IMR-90 (cell line): ENCODE measurements around the gene ZNF423. TPM values are rescaled to one million over a fixed set of nuclear protein-coding genes. Genes with fewer than 3 reads are reported as not detected.
A peak's percentile ranks its signal among the peaks of the same experiment; 100 is the strongest.

Experiments
- ATAC-seq: fragments of 200-7000 bp; cut with Tn5 transposase; 2 replicates; pipeline ENCODE4 v1.9.1; 2020; ENCODE audit warnings: low read depth, mild to moderate bottlenecking, moderate library complexity
- BruUV-seq: library from RNA; stranded (reverse); fragments of 400-500 nt; replicated peaks from 2 replicates; lab custom pipeline; 2021; lab: Mats Ljungman, UMichigan
- CTCF ChIA-PET: fragments of 300-600 bp; formaldehyde crosslinking; extraction: SDS; loops from one replicate; lab custom pipeline; 2021; ENCODE audit warnings: antibody characterized with exemption; lab: Yijun Ruan, JAX
- POLR2A ChIA-PET: fragments of 300-600 bp; sonication (Branson Sonifier 250); formaldehyde crosslinking; loops from one replicate; lab custom pipeline; 2022; ENCODE audit warnings: antibody characterized with exemption; ENCODE audit not compliant: unreplicated experiment; lab: Charles Lee
- DNase-seq: peaks from one replicate; pipeline ENCODE4 v3.0.0; 2013
- H2AFZ ChIP-seq: replicated peaks from 2 replicates; pipeline ENCODE3; 2013; ENCODE audit warnings: low read length, mild to moderate bottlenecking; ENCODE audit not compliant: poor library complexity
- H2AK5ac ChIP-seq: 2 replicates; pipeline ENCODE4 v1.6.1; 2013; ENCODE audit warnings: low read depth, low read length, inconsistent platforms
- H2AK9ac ChIP-seq: replicated peaks from 2 replicates; pipeline ENCODE3; 2013; ENCODE audit warnings: mild to moderate bottlenecking, low read depth, low read length, moderate library complexity; ENCODE audit not compliant: poor library complexity
- H2BK120ac ChIP-seq: 2 replicates; pipeline ENCODE4 v1.6.1; 2013; ENCODE audit warnings: low read depth, low read length, inconsistent platforms
- H2BK15ac ChIP-seq: 3 replicates; pipeline ENCODE4 v1.6.1; 2013; ENCODE audit warnings: low read depth, low read length, inconsistent platforms
- H2BK20ac ChIP-seq: 2 replicates; pipeline ENCODE4 v1.6.1; 2013; ENCODE audit warnings: low read depth, mild to moderate bottlenecking, inconsistent platforms, low read length, moderate library complexity
- H2BK5ac ChIP-seq: 2 replicates; pipeline ENCODE4 v1.6.1; 2013; ENCODE audit warnings: mild to moderate bottlenecking, low read depth, low read length, inconsistent platforms; ENCODE audit not compliant: poor library complexity, severe bottlenecking
- H3K14ac ChIP-seq: replicated peaks from 2 replicates; pipeline ENCODE4 v1.6.1; 2013; ENCODE audit warnings: low read depth, low read length, inconsistent platforms
- H3K18ac ChIP-seq: 2 replicates; pipeline ENCODE4 v1.6.1; 2013; ENCODE audit warnings: low read depth, low read length, control low read depth
- H3K23ac ChIP-seq: 2 replicates; pipeline ENCODE4 v1.6.1; 2013; ENCODE audit warnings: low read depth, low read length, inconsistent platforms
- H3K27ac ChIP-seq: 2 replicates; pipeline ENCODE4 v1.5.1; 2013; ENCODE audit warnings: mild to moderate bottlenecking, control low read depth, low read length; ENCODE audit not compliant: insufficient read depth
- H3K27me3 ChIP-seq: 2 replicates; pipeline ENCODE4 v1.6.1; 2013; ENCODE audit warnings: low read length; ENCODE audit not compliant: control insufficient read depth, insufficient read depth
- H3K36me3 ChIP-seq: 2 replicates; pipeline ENCODE4 v1.6.1; 2013; ENCODE audit warnings: low read length, mixed read lengths; ENCODE audit not compliant: control insufficient read depth, insufficient read depth
- H3K4ac ChIP-seq: 2 replicates; pipeline ENCODE4 v1.6.1; 2013; ENCODE audit warnings: low read depth, low read length, inconsistent platforms
- H3K4me1 ChIP-seq: 2 replicates; pipeline ENCODE4 v1.6.1; 2013; ENCODE audit warnings: low read length, mixed read lengths; ENCODE audit not compliant: control insufficient read depth, insufficient read depth
- H3K4me2 ChIP-seq: 2 replicates; pipeline ENCODE4 v1.6.1; 2013; ENCODE audit warnings: low read depth, mild to moderate bottlenecking, control low read depth, low read length, moderate library complexity
- H3K4me3 ChIP-seq: 2 replicates; pipeline ENCODE4 v1.5.1; 2013; ENCODE audit warnings: low read depth, mild to moderate bottlenecking, control low read depth, low read length, moderate library complexity; ENCODE audit not compliant: insufficient read depth
- H3K56ac ChIP-seq: 2 replicates; pipeline ENCODE4 v1.6.1; 2013; ENCODE audit warnings: low read length, inconsistent platforms; ENCODE audit not compliant: insufficient read depth; ENCODE audit errors: extremely low read depth
- H3K79me1 ChIP-seq, 2 experiments: 2 replicates each; pipeline ENCODE4 v1.6.1; 2013; ENCODE audit warnings: low read length in 2 of 2, inconsistent platforms in 1 of 2, low read depth in 1 of 2
- H3K9ac ChIP-seq: 2 replicates; pipeline ENCODE4 v1.6.1; 2013; ENCODE audit warnings: low read depth, low read length, control low read depth
- H3K9me1 ChIP-seq: 2 replicates; pipeline ENCODE4 v1.6.1; 2013; ENCODE audit warnings: low read length, inconsistent platforms; ENCODE audit not compliant: insufficient read depth
- H3K9me3 ChIP-seq: 2 replicates; pipeline ENCODE4 v1.6.1; 2013; ENCODE audit warnings: low read length; ENCODE audit not compliant: control insufficient read depth, insufficient read depth
- H4K20me1 ChIP-seq: 2 replicates; pipeline ENCODE4 v1.6.1; 2013; ENCODE audit warnings: low read length, inconsistent platforms; ENCODE audit not compliant: insufficient read depth
- H4K5ac ChIP-seq: 2 replicates; pipeline ENCODE4 v1.6.1; 2013; ENCODE audit warnings: mild to moderate bottlenecking, low read depth, low read length, control low read depth
- H4K8ac ChIP-seq, 2 experiments: 2 replicates each; pipeline ENCODE4 v1.6.1; 2013; ENCODE audit warnings: low read depth in 2 of 2, low read length in 2 of 2, control low read depth in 1 of 2, inconsistent platforms in 1 of 2
- H4K91ac ChIP-seq: 2 replicates; pipeline ENCODE4 v1.6.1; 2013; ENCODE audit warnings: low read depth, low read length, inconsistent platforms; ENCODE audit not compliant: insufficient read depth
- FOS ChIP-seq: fragments of 150-350 bp; IDR thresholded peaks from 2 replicates; pipeline ENCODE4 v1.6.1; 2016; ENCODE audit warnings: low read depth, low read length
- RCOR1 ChIP-seq: IDR thresholded peaks from 2 replicates; pipeline ENCODE4 v1.6.1; 2012; ENCODE audit warnings: mild to moderate bottlenecking, low read length, improper control_type of control experiment; ENCODE audit not compliant: insufficient replicate concordance
- WGBS, 2 experiments: methylation state at CpG; one replicate each; pipeline versions ENCODE4 v1.1.5 to v1.1.7; 2013; ENCODE audit warnings: missing lambda C conversion rate in 2 of 2; ENCODE audit not compliant: insufficient read length in 1 of 2; ENCODE audit errors: extremely low coverage in 2 of 2; 5-methylcytosine and 5-hydroxymethylcytosine counted together
- dilution Hi-C: fragments of 300-500 bp; cut with HindIII; formaldehyde crosslinking; loops from one replicate; pipeline ENCODE4 v1.14.3; 2018; ENCODE audit warnings: low sequenced_read_pairs; ENCODE audit not compliant: unreplicated experiment
- in situ Hi-C: fragments of 300-500 bp; cut with MboI; formaldehyde crosslinking; loops from 3 replicates; pipeline ENCODE4 v1.14.3; 2019; ENCODE audit warnings: low sequenced_read_pairs, inconsistent platforms, mixed read lengths
- intact Hi-C: fragments of 100-400 bp; cut with micrococcal nuclease; formaldehyde crosslinking; loops from 2 replicates; pipeline ENCODE4 v1.10.0; 2022
- polyA plus RNA-seq, 3 experiments: library from polyadenylated mRNA; depleted of rRNA; stranded (reverse); fragments of >200 nt; gene quantifications; 2 replicates each; pipeline ENCODE4 v1.2.3, GENCODE V29; 2012; ENCODE audit warnings: low replicate concordance in 1 of 3
- total RNA-seq: library from RNA; depleted of rRNA; stranded (reverse); fragments of >200 nt; gene quantifications from 2 replicates; pipeline ENCODE4 v1.2.3, GENCODE V29; 2012

ZNF423 gene
- total and polyA plus RNA-seq, 2 of the 4 experiments (the other 2 are of a cell fraction) = under 0.01 to 0.10 TPM

DNA sequence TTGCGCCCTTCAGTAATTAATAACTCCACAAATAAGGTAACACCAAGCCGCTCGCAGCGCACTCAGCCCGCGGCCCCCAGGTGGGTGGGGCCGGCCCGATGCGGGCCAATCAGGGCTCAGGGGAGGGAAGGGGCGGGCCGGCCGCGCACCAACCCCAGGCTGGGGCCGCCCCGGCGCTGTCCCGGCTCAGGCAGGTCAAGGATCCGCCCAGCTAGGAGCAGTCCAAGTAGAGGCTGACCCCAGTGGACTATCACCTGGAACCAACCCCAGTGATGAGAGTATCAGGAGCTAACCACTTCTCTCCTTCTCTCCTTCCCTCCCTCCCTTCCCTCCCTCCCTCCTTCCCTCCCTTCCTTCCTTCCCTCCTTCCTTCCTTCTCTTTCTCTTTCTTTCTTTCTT is 371.5 kb downstream of the ZNF423 start:
- no peak overlapping the region for H3K4ac ChIP-seq
- no peak overlapping the region for H3K23ac ChIP-seq
- no peaks in the 10 kb centered on the region for H3K79me1 ChIP-seq
- H2BK20ac ChIP-seq = no peak overlapping the region
- no peak overlapping the region for H4K8ac ChIP-seq
- H2AK5ac ChIP-seq = no peak overlapping the region
- H2BK120ac ChIP-seq = no peak overlapping the region
- H3K56ac ChIP-seq = no peak overlapping the region
- intact Hi-C loops (no loop called here), dilution Hi-C loops (no loop called here), in situ Hi-C loops (no loop called here)
- no CpG with 5 or more reads among the region's 18 CpGs for WGBS, 2 experiments
- no peak overlapping the region for H4K91ac ChIP-seq
- H2BK5ac ChIP-seq = no peak overlapping the region
- H3K9ac ChIP-seq = no peak overlapping the region
- H3K14ac ChIP-seq = no peak overlapping the region
- H3K4me3 ChIP-seq = no peak overlapping the region
- no peaks in the 10 kb centered on the region for H4K20me1 ChIP-seq
- TF ChIP-seq FOS (no peak), RCOR1 (no peak)
- H2AFZ ChIP-seq = no peak overlapping the region
- no peak overlapping the region for H4K5ac ChIP-seq
- H3K4me1 ChIP-seq = no peaks in the 10 kb centered on the region
- H3K9me1 ChIP-seq = no peaks in the 10 kb centered on the region
- ChIA-PET POLR2A (no interaction called here), CTCF (no interaction called here)
- no peak overlapping the region for H3K27ac ChIP-seq
- no peak overlapping the region for H3K18ac ChIP-seq
- H3K9me3 ChIP-seq = no peaks in the 10 kb centered on the region
- H2BK15ac ChIP-seq = no peak overlapping the region
- no peak overlapping the region for H3K4me2 ChIP-seq
- H3K36me3 ChIP-seq = no peaks in the 10 kb centered on the region
- H2AK9ac ChIP-seq = no peak overlapping the region
- no TSS peak for BruUV-seq
- no peaks in the 10 kb centered on the region; the same call in 1 of the 2 replicates for H3K27me3 ChIP-seq
- ATAC-seq (peak; percentile 54; the same call in 1 of the 2 replicates), DNase-seq (no peak)
